ENCODE data around the gene SLC9A4. TPM values are rescaled to one million over a fixed set of nuclear protein-coding genes. Genes with fewer than 3 reads are reported as not detected.
A peak's percentile ranks its signal among the peaks of the same experiment; 100 is the strongest.

The SLC9A4 gene
- total and polyA plus RNA-seq, 10 of the 15 experiments (the other 5 are each of a cell fraction or from before 2014, with no cell fraction given): 0.10 TPM; not detected in 9

GRCh38 chr2:102449370-102449974 lies 23.6 kb upstream of the SLC9A4 start:
- ChIA-PET SMC1A (ENCODE audit: uncharacterized antibody, unreplicated experiment) (interaction anchor here (1.0 to 2.8 kb wide), 6 partner anchors 9 to 443 kb away, joined by 3 to 11 read pairs (median 4); no protein-coding TSS in a partner anchor), CTCF (interaction anchor here (0.6 to 4.9 kb wide), 18 partner anchors 10 to 621 kb away, joined by 3 to 26 read pairs (median 4); no protein-coding TSS in a partner anchor), RAD21 (ENCODE audit: unreplicated experiment) (interaction anchor here (0.7 kb wide), 1 partner anchor 442 kb away, joined by 3 read pairs; no protein-coding TSS in a partner anchor), POLR2A (interaction anchor here (0.7 kb wide), 1 partner anchor 341 kb away, joined by 4 read pairs; no protein-coding TSS in a partner anchor)
- intact Hi-C loops (cut with micrococcal nuclease; ENCODE audit: unreplicated experiment): loop anchor here (1.0 to 5.0 kb wide), 4 partner anchors 198 to 565 kb away; no protein-coding TSS in a partner anchor
- H2AFZ ChIP-seq (ENCODE audit: control insufficient read depth, low read depth, low read length): no peak overlapping the region
- 0% methylated on average over 1 of the region's 1 CpG for WGBS (ENCODE audit: insufficient coverage, insufficient replicate concordance, low lambda C conversion rate, missing lambda C conversion rate)
- in situ Hi-C loops (cut with MboI): loop anchor here (5.0 to 10.0 kb wide), 2 partner anchors 427 to 565 kb away; no protein-coding TSS in a partner anchor
- no peak overlapping the region for H3K4me3 ChIP-seq
- BruUV-seq (replicated peaks): no TSS peak
- peak; percentile 78 for ATAC-seq
- no peak overlapping the region for H3K27ac ChIP-seq (ENCODE audit: control insufficient read depth, insufficient read depth)
- no peaks in the 10 kb centered on the region for H4K20me1 ChIP-seq (ENCODE audit: control insufficient read depth, insufficient read depth)
- no peaks in the 10 kb centered on the region for H3K36me3 ChIP-seq (ENCODE audit: control insufficient read depth in 2 of 2, insufficient read depth in 2 of 2, low read length in 1 of 2)
- no peaks in the 10 kb centered on the region for H3K27me3 ChIP-seq (replicated peaks in 1 of 2; ENCODE audit: control insufficient read depth in 2 of 2, insufficient read depth in 2 of 2, low read length in 1 of 2)
- H3K79me2 ChIP-seq (ENCODE audit: control insufficient read depth, insufficient read depth, low read length): no peaks in the 10 kb centered on the region
- FAIRE-seq: peak; percentile 73
- H3K9ac ChIP-seq (ENCODE audit: control insufficient read depth, insufficient read depth, low read length): no peak overlapping the region
- no peaks in the 10 kb centered on the region for H3K9me3 ChIP-seq (replicated peaks; ENCODE audit: control insufficient read depth, insufficient read depth, low read length)
- no peak for DNase-seq (ENCODE audit: low read depth, low spot score)
- no peaks in the 10 kb centered on the region for H3K4me1 ChIP-seq (ENCODE audit: control insufficient read depth, insufficient read depth, low read length)
- no peak overlapping the region for H3K4me2 ChIP-seq (ENCODE audit: control insufficient read depth, insufficient read depth)
- TF ChIP-seq MYC (IDR thresholded peaks at IDR 0.05; ENCODE audit: insufficient read depth, insufficient read length, insufficient replicate concordance, low read length, severe bottlenecking) (no peak), CBX3 (IDR thresholded peaks at IDR 0.05; ENCODE audit: borderline replicate concordance, low read depth) (no peak), CTCF (IDR thresholded peaks at IDR 0.05 in 2 of 3, conservative IDR thresholded peaks at IDR 0.05 in 1 of 3; ENCODE audit: control insufficient read depth in 2 of 3, extremely low read depth in 1 of 3, insufficient read depth in 1 of 3, low read depth in 3 of 3, low read length in 3 of 3) (peak; percentile 49 to 79 (median 58); a peak in 5 of 6 replicates), EGR1 (IDR thresholded peaks at IDR 0.05; ENCODE audit: borderline replicate concordance in 1 of 2, low read depth in 2 of 2, low read length in 2 of 2) (no peak), YY1 (IDR thresholded peaks at IDR 0.05; ENCODE audit: low read depth, low read length) (no peak), ELK1 (IDR thresholded peaks at IDR 0.05; ENCODE audit: low read depth, low read length) (no peak), EED (IDR thresholded peaks at IDR 0.05; ENCODE audit: low read depth) (no peak), TAF1 (IDR thresholded peaks at IDR 0.05; ENCODE audit: borderline replicate concordance, low read depth, low read length) (no peak), SMC3 (IDR thresholded peaks at IDR 0.05; ENCODE audit: borderline replicate concordance, low read length) (peak; percentile 67; the same call in 1 of the 2 replicates), KLF5 (IDR thresholded peaks at IDR 0.05; ENCODE audit: partially characterized antibody) (no peak), RAD21 (IDR thresholded peaks at IDR 0.05; ENCODE audit: insufficient read depth, low read depth, low read length) (peak; percentile 87), SIN3A (IDR thresholded peaks at IDR 0.05; ENCODE audit: low read depth, low read length) (no peak), CHD2 (IDR thresholded peaks at IDR 0.05; ENCODE audit: borderline replicate concordance, low read depth, low read length) (no peak), MEF2B (IDR thresholded peaks at IDR 0.05; ENCODE audit: partially characterized antibody, poor library complexity, severe bottlenecking) (no peak), IRF5 (IDR thresholded peaks at IDR 0.05; ENCODE audit: borderline replicate concordance) (no peak), DPF2 (IDR thresholded peaks at IDR 0.05) (no peak), TCF7 (IDR thresholded peaks at IDR 0.05; ENCODE audit: borderline replicate concordance) (no peak), STAT1 (conservative IDR thresholded peaks at IDR 0.05) (no peak)
